Measurements from ENCODE around the gene SYPL2. TPM values are rescaled to one million over a fixed set of nuclear protein-coding genes. Genes with fewer than 3 reads are reported as not detected.

The SYPL2 gene
- total and polyA plus RNA-seq, 2 of the 8 experiments (the other 6 are each of a cell fraction or from before 2014, with no cell fraction given): 1.5 TPM

GRCh38 chr1:109479311-109479710 lies 13.0 kb downstream of the SYPL2 start:
- POLR2A ChIA-PET (ENCODE audit: partially characterized antibody): interaction anchor here (0.9 to 1.4 kb wide), 8 partner anchors 10 to 157 kb away, joined by 3 to 4 read pairs (median 3); partner anchors contain the start of genes CYB561D1 and PSMA5
- TF ChIP-seq CHD1 (IDR thresholded peaks at IDR 0.05; ENCODE audit: low read depth, low read length): no peak
- no peak for TF ChIP-seq PHF8 (conservative IDR thresholded peaks at IDR 0.05; ENCODE audit: low read depth, low read length)
- no peak for TF ChIP-seq SIRT6 (IDR thresholded peaks at IDR 0.05; ENCODE audit: low read length)
- peaks cover 0 to 2% of the 10 kb centered on the region in 2 experiments for H4K20me1 ChIP-seq (replicated peaks in 1 of 2; ENCODE audit: control insufficient read depth in 1 of 2, insufficient read depth in 2 of 2, low read length in 2 of 2)
- WGBS, 2 experiments (ENCODE audit: extremely low coverage in 1 of 2, insufficient coverage in 1 of 2, insufficient read length in 1 of 2, insufficient replicate concordance in 2 of 2, low coverage in 1 of 2, low lambda C conversion rate in 2 of 2, missing lambda C conversion rate in 1 of 2): 79% methylated on average over 5 of the region's 5 CpGs; no CpG with 5 or more reads in 1 of the 2 experiments
- no peak overlapping the region for H2BK20ac ChIP-seq (ENCODE audit: low read length)
- no peaks in the 10 kb centered on the region for H3K79me2 ChIP-seq (ENCODE audit: control insufficient read depth in 1 of 2, insufficient read depth in 2 of 2, low read length in 2 of 2)
- no peak overlapping the region for H4K5ac ChIP-seq (ENCODE audit: insufficient read length, low read depth, low read length)
- no peak for DNase-seq (ENCODE audit: low read depth in 1 of 2, low spot score in 2 of 2)
- CTCF ChIA-PET (ENCODE audit: partially characterized antibody): interaction anchor here (0.6 to 43.7 kb wide), 10 partner anchors 11 to 312 kb away, joined by 3 to 1755 read pairs (median 6); partner anchors contain the start of genes CYB561D1, GPR61 and PSMA5
- H3K4me1 ChIP-seq (replicated peaks in 1 of 4; ENCODE audit: control insufficient read depth in 3 of 4, insufficient read depth in 4 of 4, low read length in 3 of 4): 0 out of 7 replicates have a peak, but pooled peaks cover 0 to 2% (median 0%) of the 10 kb centered on the region in 4 experiments
- H4K8ac ChIP-seq (ENCODE audit: extremely low read depth, insufficient read depth, low read length): no peak overlapping the region
- no peak for FAIRE-seq
- no peaks in the 10 kb centered on the region for H3K79me1 ChIP-seq (ENCODE audit: low read depth, low read length)
- no peak overlapping the region for H3K18ac ChIP-seq (ENCODE audit: extremely low read depth, low read length)
- no peak overlapping the region for H2BK120ac ChIP-seq (replicated peaks; ENCODE audit: low read depth, low read length)
- no peak overlapping the region for H3K14ac ChIP-seq (ENCODE audit: insufficient read length)
- no peaks in the 10 kb centered on the region for H3K9me3 ChIP-seq (ENCODE audit: insufficient read depth in 2 of 2, low read depth in 1 of 2, low read length in 1 of 2)
- no peak overlapping the region for H3K9ac ChIP-seq (replicated peaks in 1 of 4; ENCODE audit: extremely low read depth in 1 of 4, low read depth in 3 of 4, low read length in 3 of 4)
- no peak overlapping the region for H3K23ac ChIP-seq (ENCODE audit: insufficient read length)
- no peak overlapping the region for H2BK5ac ChIP-seq (ENCODE audit: low read depth, low read length)
- no peak overlapping the region for H2AFZ ChIP-seq (ENCODE audit: low read length)
- H3K27ac ChIP-seq (ENCODE audit: low read depth, low read length): no peak overlapping the region
- no peak overlapping the region for H2BK12ac ChIP-seq (ENCODE audit: low read depth, low read length)
- no peak overlapping the region for H3K4me3 ChIP-seq (ENCODE audit: extremely low read depth in 1 of 4, insufficient read depth in 2 of 4, low read depth in 3 of 4, low read length in 4 of 4)
- H3K23me2 ChIP-seq (ENCODE audit: low read depth, low read length): peaks cover 8% of the 10 kb centered on the region
- H2BK15ac ChIP-seq (ENCODE audit: low read length): no peak overlapping the region
- H2AK5ac ChIP-seq (ENCODE audit: low read depth, low read length): no peak overlapping the region
- no peak overlapping the region for H3K4ac ChIP-seq (replicated peaks; ENCODE audit: insufficient read length, low read depth, low read length)
- no peak overlapping the region for H3K56ac ChIP-seq (replicated peaks; ENCODE audit: insufficient read length, low read depth, low read length)
- peaks cover 0 to 5% (median under 1%) of the 10 kb centered on the region in 4 experiments; a peak in 3 of 7 replicates for H3K27me3 ChIP-seq (replicated peaks in 1 of 4; ENCODE audit: control insufficient read depth in 3 of 4, extremely low read depth in 1 of 4, insufficient read depth in 3 of 4, low read length in 3 of 4)
- no peak overlapping the region for H4K91ac ChIP-seq (replicated peaks; ENCODE audit: insufficient read length, low read length)
- H3K36me3 ChIP-seq (ENCODE audit: control insufficient read depth in 2 of 4, insufficient read depth in 4 of 4, low read length in 3 of 4): no peaks in the 10 kb centered on the region
- no peak overlapping the region for H3K4me2 ChIP-seq (ENCODE audit: insufficient read depth in 1 of 2, low read depth in 2 of 2, low read length in 2 of 2)
